Keratinocyte (primary cell): ENCODE measurements around the gene ACAD11. TPM values are rescaled to one million over a fixed set of nuclear protein-coding genes. Genes with fewer than 3 reads are reported as not detected.

Source experiments
- DNase-seq: peaks from one replicate; pipeline ENCODE4 v3.0.0-alpha.2; 2011; ENCODE audit warnings: low read depth, missing footprints, low spot score
- FAIRE-seq: peaks from 2 replicates; lab custom pipeline; 2011; peaks lifted over from hg19 to GRCh38; lab: Jason Lieb, UNC
- H2AFZ ChIP-seq: 2 replicates; pipeline ENCODE4 v1.6.0; 2012; ENCODE audit warnings: low read length, control low read depth, inconsistent platforms; ENCODE audit not compliant: control insufficient read depth
- H3K27ac ChIP-seq: 2 replicates; pipeline ENCODE4 v1.5.1; 2011; ENCODE audit warnings: low read length; ENCODE audit not compliant: control insufficient read depth, insufficient read depth
- H3K27me3 ChIP-seq: 3 replicates; pipeline ENCODE4 v1.6.0; 2011; ENCODE audit warnings: low read length; ENCODE audit not compliant: control insufficient read depth, insufficient read depth; ENCODE audit errors: extremely low read depth
- H3K36me3 ChIP-seq, 2 experiments: 2 replicates in 1 of 2; 3 replicates in 1 of 2; pipeline ENCODE4 v1.5.1; 2011; ENCODE audit warnings: low read length in 2 of 2, mild to moderate bottlenecking in 1 of 2; ENCODE audit not compliant: control insufficient read depth in 2 of 2, insufficient read depth in 2 of 2; ENCODE audit errors: extremely low read depth in 1 of 2
- H3K4me1 ChIP-seq: 3 replicates; pipeline ENCODE4 v1.5.1; 2011; ENCODE audit warnings: low read length; ENCODE audit not compliant: control insufficient read depth, insufficient read depth; ENCODE audit errors: extremely low read depth
- H3K4me2 ChIP-seq: 3 replicates; pipeline ENCODE4 v1.6.0; 2011; ENCODE audit warnings: low read depth, low read length; ENCODE audit not compliant: control insufficient read depth, insufficient read depth; ENCODE audit errors: extremely low read depth
- H3K4me3 ChIP-seq, 3 experiments: fragments of 200-600 bp in 1 of 3; sonication (generic) in 1 of 3; 2 replicates in 2 of 3; 3 replicates in 1 of 3; pipeline ENCODE4 v1.5.1; 2011 to 2016; ENCODE audit warnings: low read length in 3 of 3, mild to moderate bottlenecking in 3 of 3, control low read depth in 2 of 3, inconsistent platforms in 1 of 3, low read depth in 1 of 3, mixed read lengths in 1 of 3, mixed run types in 1 of 3, moderate library complexity in 1 of 3; ENCODE audit not compliant: control insufficient read depth in 2 of 3, insufficient read depth in 2 of 3; ENCODE audit errors: extremely low read depth in 1 of 3
- H3K79me2 ChIP-seq: 2 replicates; pipeline ENCODE4 v1.6.0; 2012; ENCODE audit warnings: low read length; ENCODE audit not compliant: control insufficient read depth, insufficient read depth
- H3K9ac ChIP-seq: 3 replicates; pipeline ENCODE4 v1.6.0; 2011; ENCODE audit warnings: low read length; ENCODE audit not compliant: control insufficient read depth, insufficient read depth; ENCODE audit errors: extremely low read depth
- H3K9me1 ChIP-seq: 3 replicates; pipeline ENCODE4 v1.6.0; 2011; ENCODE audit warnings: low read length; ENCODE audit not compliant: control insufficient read depth, insufficient read depth; ENCODE audit errors: extremely low read depth
- H3K9me3 ChIP-seq: 2 replicates; pipeline ENCODE4 v1.5.1; 2012; ENCODE audit warnings: low read depth, low read length; ENCODE audit not compliant: control insufficient read depth
- H4K20me1 ChIP-seq: 3 replicates; pipeline ENCODE4 v1.6.0; 2011; ENCODE audit warnings: low read length; ENCODE audit not compliant: control insufficient read depth, insufficient read depth; ENCODE audit errors: extremely low read depth
- CTCF ChIP-seq, 3 experiments: IDR thresholded peaks in 1 of 3; conservative IDR thresholded peaks in 1 of 3; optimal IDR thresholded peaks in 1 of 3; 2 replicates in 2 of 3; 3 replicates in 1 of 3; pipeline versions ENCODE3 to v1.5.1; 2011; ENCODE audit warnings: low read length in 3 of 3, mild to moderate bottlenecking in 3 of 3, moderate library complexity in 2 of 3, control low read depth in 1 of 3, inconsistent platforms in 1 of 3; ENCODE audit not compliant: insufficient read depth in 2 of 3; ENCODE audit errors: extremely low read depth in 1 of 3
- EZH2 ChIP-seq: IDR thresholded peaks from one replicate; pipeline ENCODE4 v1.6.1; 2012; ENCODE audit warnings: inconsistent platforms, mild to moderate bottlenecking, low read length, moderate library complexity
- dilution Hi-C: fragments of 300-500 bp; cut with MboI; formaldehyde crosslinking; loops from one replicate; pipeline ENCODE4 v1.7.0; 2020; ENCODE audit warnings: low sequenced_read_pairs; ENCODE audit not compliant: extremely low pct_ligation_motif_present
- polyA plus RNA-seq, 5 experiments: library from polyadenylated mRNA; depleted of rRNA in 3 of 5; stranded (reverse) in 3 of 5; stranded (forward) in 1 of 5; unstranded in 1 of 5; fragments of >200 nt; gene quantifications; 1 replicate in 1 of 5; 2 replicates in 3 of 5; 3 replicates in 1 of 5; pipeline versions ENCODE4 v1.2.1 to v1.2.3, GENCODE V29; 2011 to 2012; ENCODE audit warnings: missing spikeins in 2 of 5, low read depth in 1 of 5, low replicate concordance in 1 of 5

ACAD11 gene
- polyA plus RNA-seq, 1 donor (not counting 4 experiments of a cell fraction or from before 2014, with no cell fraction given) = 32.1 TPM

- no peaks in the 10 kb centered on the region for H3K9me3 ChIP-seq
- H3K36me3 ChIP-seq = peaks cover 4 to 13% of the 10 kb centered on the region in 2 experiments
- no peak overlapping the region for H3K4me2 ChIP-seq
- TF ChIP-seq EZH2 = no peak
- TF ChIP-seq CTCF (optimal IDR thresholded peaks at IDR 0.05 in 1 of 3, IDR thresholded peaks at IDR 0.05 in 1 of 3, conservative IDR thresholded peaks at IDR 0.05 in 1 of 3; ENCODE audit: extremely low read depth in 1 of 3, insufficient read depth in 2 of 3, low read length in 3 of 3) = no peak
- dilution Hi-C loops = no loop called here
- no peak overlapping the region for H3K9ac ChIP-seq
- H3K27me3 ChIP-seq = no peaks in the 10 kb centered on the region
- H2AFZ ChIP-seq = no peak overlapping the region
- no peaks in the 10 kb centered on the region for H3K9me1 ChIP-seq
- H3K79me2 ChIP-seq = no peaks in the 10 kb centered on the region
- H3K4me3 ChIP-seq = no peak overlapping the region
- no peak for FAIRE-seq
- no peak for DNase-seq
- no peaks in the 10 kb centered on the region for H4K20me1 ChIP-seq
- H3K4me1 ChIP-seq = no peaks in the 10 kb centered on the region
- no peak overlapping the region for H3K27ac ChIP-seq
Measured at GRCh38 chr3:132519914-132520313, 139.7 kb downstream of the ACAD11 start.

DNA sequence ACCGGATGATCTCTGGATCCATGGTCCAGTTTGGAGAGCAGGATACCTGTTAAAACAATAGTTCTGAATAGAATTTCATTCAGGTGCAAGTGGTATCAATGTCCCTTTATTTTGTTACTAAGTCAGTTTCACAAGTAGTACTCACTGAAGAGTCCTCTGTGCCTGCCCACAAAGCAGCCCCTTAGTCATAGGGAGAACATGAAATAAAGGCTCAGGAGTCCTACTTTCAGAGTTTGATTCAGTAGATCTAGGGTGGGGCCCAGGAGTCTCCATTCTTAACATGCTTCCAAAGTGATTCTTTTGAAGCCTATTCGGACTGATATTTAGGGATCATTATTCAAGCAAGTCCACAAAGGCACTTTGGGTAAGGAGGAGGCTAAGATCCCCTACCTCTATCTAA, 142.3 kb downstream of the ACAD11 start:
- Histone ChIP-seq H3K9me1 (no peaks in the 10 kb centered on the region), H4K20me1 (no peaks in the 10 kb centered on the region), H3K27me3 (no peaks in the 10 kb centered on the region), H3K9me3 (no peaks in the 10 kb centered on the region), H3K4me2 (no peak overlapping the region), H3K4me3 (no peak overlapping the region), H3K9ac (no peak overlapping the region), H3K27ac (no peak overlapping the region), H3K36me3 (peaks cover 4 to 17% of the 10 kb centered on the region in 2 experiments), H3K4me1 (no peaks in the 10 kb centered on the region), H2AFZ (no peak overlapping the region), H3K79me2 (no peaks in the 10 kb centered on the region)
- FAIRE-seq (no peak), DNase-seq (no peak)
- dilution Hi-C loops = no loop called here
- TF ChIP-seq CTCF (optimal IDR thresholded peaks at IDR 0.05 in 1 of 3, IDR thresholded peaks at IDR 0.05 in 1 of 3, conservative IDR thresholded peaks at IDR 0.05 in 1 of 3; ENCODE audit: extremely low read depth in 1 of 3, insufficient read depth in 2 of 3, low read length in 3 of 3) (no peak), EZH2 (no peak)
